B cell (primary cell): ENCODE data around the gene MOBP. TPM values are rescaled to one million over a fixed set of nuclear protein-coding genes. Genes with fewer than 3 reads are reported as not detected.

Experiments
- ATAC-seq: fragments of 200-7000 bp; cut with Tn5 transposase; one replicate; pipeline ENCODE4 v1.10.0; 2021; ENCODE audit warnings: low read depth, mild to moderate bottlenecking, moderate number of reproducible peaks, moderate library complexity
- CTCF ChIA-PET: fragments of 350-600 bp; sonication (Branson Sonifier 250); formaldehyde crosslinking; loops from one replicate; lab custom pipeline; 2021; ENCODE audit warnings: antibody characterized with exemption, inconsistent platforms; lab: Charles Lee
- POLR2A ChIA-PET: fragments of 350-600 bp; sonication (Branson Sonifier 250); formaldehyde crosslinking; loops from one replicate; lab custom pipeline; 2021; ENCODE audit warnings: antibody characterized with exemption; lab: Charles Lee
- DNase-seq: peaks from one replicate; pipeline ENCODE4 v3.0.0; 2013
- H2AFZ ChIP-seq: 2 replicates; pipeline ENCODE4 v1.6.1; 2012; ENCODE audit warnings: mild to moderate bottlenecking, low read depth, low read length; ENCODE audit not compliant: insufficient read depth, poor library complexity, severe bottlenecking
- H3K27ac ChIP-seq, 2 donors: 1 replicate in 1 of 2; 2 replicates in 1 of 2; pipeline ENCODE4 v1.5.1; 2012 to 2013; ENCODE audit warnings: low read length in 2 of 2, mild to moderate bottlenecking in 2 of 2, moderate library complexity in 1 of 2
- H3K27me3 ChIP-seq, 4 experiments: fragments of 200-600 bp in 1 of 4; sonication (generic) in 1 of 4; replicated peaks in 1 of 4; 1 replicate in 2 of 4; 2 replicates in 2 of 4; pipeline versions ENCODE4 v1.6.1 to v1.7.0; 2013 to 2016; ENCODE audit warnings: low read length in 3 of 4, mild to moderate bottlenecking in 2 of 4, mixed read lengths in 1 of 4, moderate library complexity in 1 of 4; ENCODE audit not compliant: insufficient read depth in 4 of 4, control insufficient read depth in 3 of 4; ENCODE audit errors: control extremely low read depth in 1 of 4
- H3K36me3 ChIP-seq, 2 experiments: replicated peaks in 1 of 2; 1 replicate in 1 of 2; 2 replicates in 1 of 2; pipeline versions ENCODE4 v1.6.1 to v1.7.1; 2013; ENCODE audit warnings: low read length in 1 of 2; ENCODE audit not compliant: insufficient read depth in 2 of 2, control insufficient read depth in 1 of 2; ENCODE audit errors: control extremely low read depth in 1 of 2, extremely low read depth in 1 of 2
- H3K4me1 ChIP-seq, 2 donors: fragments of 200-600 bp in 1 of 2; sonication (generic) in 1 of 2; 1 replicate in 1 of 2; 2 replicates in 1 of 2; pipeline versions ENCODE4 v1.5.1 to v1.6.1; 2013 to 2017; ENCODE audit warnings: low read length in 2 of 2; ENCODE audit not compliant: control insufficient read depth in 2 of 2, insufficient read depth in 2 of 2
- H3K4me2 ChIP-seq: replicated peaks from 2 replicates; pipeline ENCODE3; 2012; ENCODE audit warnings: mild to moderate bottlenecking, low read depth, low read length; ENCODE audit not compliant: poor library complexity, severe bottlenecking
- H3K4me3 ChIP-seq, 5 experiments: fragments of 200-600 bp in 1 of 5; sonication (generic) in 1 of 5; 1 replicate in 3 of 5; 2 replicates in 2 of 5; pipeline versions ENCODE4 v1.5.1 to v1.7.0; 2011 to 2016; ENCODE audit warnings: low read length in 4 of 5, mild to moderate bottlenecking in 4 of 5, low read depth in 2 of 5, control low read depth in 1 of 5, moderate library complexity in 1 of 5; ENCODE audit not compliant: insufficient read depth in 1 of 5; ENCODE audit errors: control extremely low read depth in 1 of 5, extremely low read depth in 1 of 5
- H3K79me2 ChIP-seq: fragments of 200-600 bp; sonication (generic); one replicate; pipeline ENCODE4 v1.6.0; 2016; ENCODE audit warnings: low read length; ENCODE audit not compliant: control insufficient read depth, insufficient read depth
- H3K9ac ChIP-seq: fragments of 200-600 bp; sonication (generic); 2 replicates; pipeline ENCODE4 v1.6.1; 2017; ENCODE audit warnings: mild to moderate bottlenecking, low read length, moderate library complexity
- H3K9me3 ChIP-seq, 3 donors: one replicate each; pipeline versions ENCODE4 v1.6.1 to v1.7.1; 2013; ENCODE audit warnings: low read length in 2 of 3; ENCODE audit not compliant: control insufficient read depth in 2 of 3, insufficient read depth in 1 of 3; ENCODE audit errors: control extremely low read depth in 1 of 3
- H4K20me1 ChIP-seq: 2 replicates; pipeline ENCODE4 v1.6.0; 2012; ENCODE audit warnings: mild to moderate bottlenecking, low read length; ENCODE audit not compliant: insufficient read depth, control insufficient read depth, poor library complexity, severe bottlenecking
- H3K27ac Mint-ChIP-seq: one replicate; pipeline ENCODE4 v1.8.0; 2021; ENCODE audit warnings: mixed read lengths
- H3K27me3 Mint-ChIP-seq: one replicate; pipeline ENCODE4 v1.8.0; 2021; ENCODE audit warnings: mixed read lengths
- H3K4me1 Mint-ChIP-seq: one replicate; pipeline ENCODE4 v1.8.0; 2021; ENCODE audit warnings: mixed read lengths
- H3K4me3 Mint-ChIP-seq: one replicate; pipeline ENCODE4 v1.8.0; 2021; ENCODE audit warnings: mixed read lengths
- H3K9me3 Mint-ChIP-seq: one replicate; pipeline ENCODE4 v1.8.0; 2022; ENCODE audit warnings: mixed read lengths; ENCODE audit not compliant: insufficient read depth
- CTCF ChIP-seq: fragments of 200-600 bp; IDR thresholded peaks from one replicate; pipeline ENCODE4 v1.8.0; 2022; ENCODE audit warnings: antibody characterized with exemption, mild to moderate bottlenecking
- EZH2 ChIP-seq: IDR thresholded peaks from 2 replicates; pipeline ENCODE4 v1.6.1; 2012; ENCODE audit warnings: borderline replicate concordance, low read depth, mild to moderate bottlenecking, moderate library complexity, low read length; ENCODE audit not compliant: insufficient read depth, poor library complexity, severe bottlenecking
- WGBS: methylation state at CpG from one replicate; pipeline ENCODE4 v1.1.5; 2013; ENCODE audit warnings: missing lambda C conversion rate; ENCODE audit not compliant: insufficient coverage; 5-methylcytosine and 5-hydroxymethylcytosine counted together
- intact Hi-C: fragments of 100-400 bp; cut with micrococcal nuclease; formaldehyde crosslinking; loops from one replicate; pipeline ENCODE4 v1.10.0; 2022
- polyA plus RNA-seq: library from polyadenylated mRNA; depleted of rRNA; stranded (reverse); fragments of >200 nt; gene quantifications from 2 replicates; pipeline ENCODE4 v1.2.3, GENCODE V29; 2012
- total RNA-seq, 2 donors: library from RNA; stranded (reverse); fragments of 120-200 nt in 1 of 2; gene quantifications; 1 replicate in 1 of 2; 2 replicates in 1 of 2; pipeline versions ENCODE4 v1.2.3 to v1.2.4, GENCODE V29; 2013 to 2022

The MOBP gene
- total and polyA plus RNA-seq, 2 donors (not counting 1 experiment from before 2014, with no cell fraction given), result 0.04 TPM; not detected in 1

- H3K27me3 Mint-ChIP-seq, result peaks cover 17% of the 10 kb centered on the region
- no peak overlapping the region for H3K4me3 Mint-ChIP-seq
- Histone ChIP-seq H3K4me2 (no peak overlapping the region), H3K9me3 (no peaks in the 10 kb centered on the region), H3K27me3 (no peaks in the 10 kb centered on the region), H2AFZ (no peak overlapping the region), H3K36me3 (no peaks in the 10 kb centered on the region), H3K4me1 (no peaks in the 10 kb centered on the region), H3K9ac (no peak overlapping the region), H3K27ac (no peak overlapping the region), H4K20me1 (no peaks in the 10 kb centered on the region), H3K4me3 (no peak overlapping the region), H3K79me2 (no peaks in the 10 kb centered on the region)
- no peaks in the 10 kb centered on the region for H3K4me1 Mint-ChIP-seq
- ATAC-seq (no peak), DNase-seq (no peak)
- H3K9me3 Mint-ChIP-seq, result no peaks in the 10 kb centered on the region
- POLR2A ChIA-PET, result no interaction called here
- CTCF ChIA-PET, result no interaction called here
- 94% methylated on average over 3 of the region's 3 CpGs for WGBS
- no peak for TF ChIP-seq EZH2
- TF ChIP-seq CTCF, result no peak
- intact Hi-C loops, result no loop called here
- no peak overlapping the region for H3K27ac Mint-ChIP-seq
Measured at GRCh38 chr3:39466988-39467387, 492 bp upstream of the MOBP start.

- 92% methylated on average over 2 of the region's 4 CpGs for WGBS
- H3K27me3 Mint-ChIP-seq, result peaks cover 22% of the 10 kb centered on the region
- no peaks in the 10 kb centered on the region for H3K9me3 ChIP-seq
- no peaks in the 10 kb centered on the region for H4K20me1 ChIP-seq
- no peak overlapping the region for H3K4me3 ChIP-seq
- no peak overlapping the region for H3K4me2 ChIP-seq
- H3K9me3 Mint-ChIP-seq, result no peaks in the 10 kb centered on the region
- H3K9ac ChIP-seq, result no peak overlapping the region
- no peaks in the 10 kb centered on the region for H3K4me1 ChIP-seq
- H2AFZ ChIP-seq, result no peak overlapping the region
- H3K27ac Mint-ChIP-seq, result no peak overlapping the region
- intact Hi-C loops, result no loop called here
- H3K27ac ChIP-seq, result no peak overlapping the region
- H3K4me3 Mint-ChIP-seq, result no peak overlapping the region
- no peak for DNase-seq
- no peaks in the 10 kb centered on the region for H3K36me3 ChIP-seq
- H3K79me2 ChIP-seq, result no peaks in the 10 kb centered on the region
- POLR2A ChIA-PET, result no interaction called here
- CTCF ChIA-PET, result no interaction called here
- H3K27me3 ChIP-seq, result no peaks in the 10 kb centered on the region
- TF ChIP-seq CTCF (no peak), EZH2 (no peak)
- no peaks in the 10 kb centered on the region for H3K4me1 Mint-ChIP-seq
- no peak for ATAC-seq
Measured at GRCh38 chr3:39468108-39468436, 592 bp downstream of the MOBP start.
